GM10248 (cell line): Measurements from ENCODE around the gene CPD.

Experiments used
- CTCF ChIA-PET: fragments of 300-600 bp; sonication (Branson Sonifier 250); formaldehyde crosslinking; extraction: SDS; loops from one replicate; lab custom pipeline; 2021; ENCODE audit warnings: antibody characterized with exemption; lab: Yijun Ruan, JAX
- POLR2A ChIA-PET: fragments of 350-650 bp; sonication (Branson Sonifier 250); formaldehyde crosslinking; extraction: SDS; loops from one replicate; lab custom pipeline; 2020; ENCODE audit warnings: antibody characterized with exemption; lab: Yijun Ruan, JAX
- DNase-seq: peaks from one replicate; pipeline ENCODE4 v3.0.0; 2012; ENCODE audit errors: extremely low spot score
- TF ChIP-seq, protein P1 (sequence below): IDR thresholded peaks from 2 replicates; pipeline ENCODE4 v1.5.1; 2012; ENCODE audit warnings: mild to moderate bottlenecking, low read depth; ENCODE audit errors: extremely low read depth, missing control alignments, control extremely low read depth

CPD gene

DNA sequence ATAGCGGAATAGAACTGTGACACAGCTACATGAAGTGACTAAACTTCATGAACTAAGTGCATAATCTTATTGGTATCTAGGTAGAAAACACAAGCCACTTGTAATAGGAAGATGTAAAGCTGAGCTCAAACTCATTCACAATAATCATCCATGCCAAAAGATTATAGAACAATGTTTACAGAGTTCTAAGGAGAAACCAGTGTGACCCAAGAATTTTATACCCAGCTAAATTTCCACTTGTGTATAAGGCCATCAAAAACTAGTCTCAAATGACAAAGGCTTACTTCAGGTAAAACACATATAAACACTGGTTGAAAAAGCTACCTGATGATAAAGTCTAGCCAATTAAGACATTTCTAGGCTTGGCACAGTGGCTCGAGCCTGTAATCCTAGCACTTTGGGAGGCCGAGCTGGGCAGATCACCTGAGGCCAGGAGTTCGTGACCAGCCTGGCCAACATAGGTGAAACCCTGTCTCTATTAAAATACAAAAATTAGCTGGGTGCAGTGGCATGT is 16.9 kb upstream of the CPD start:
- POLR2A ChIA-PET: no interaction called here
- CTCF ChIA-PET: interaction anchor here (0.9 to 4.0 kb wide), 4 partner anchors 9 to 21 kb away, joined by 3 to 30 read pairs (median 4); no protein-coding TSS in a partner anchor
- DNase-seq: no peak

GRCh38 chr17:30363715-30364202 is 15.0 kb upstream of the CPD start:
- DNase-seq: peak; percentile 71
- ChIA-PET POLR2A (interaction anchor here (0.7 kb wide), 1 partner anchor 16 kb away, joined by 6 read pairs; no protein-coding TSS in a partner anchor), CTCF (interaction anchor here (1.1 to 4.0 kb wide), 5 partner anchors 8 to 27 kb away, joined by 3 to 30 read pairs (median 4); no protein-coding TSS in a partner anchor)
- TF ChIP-seq, protein P1, sequence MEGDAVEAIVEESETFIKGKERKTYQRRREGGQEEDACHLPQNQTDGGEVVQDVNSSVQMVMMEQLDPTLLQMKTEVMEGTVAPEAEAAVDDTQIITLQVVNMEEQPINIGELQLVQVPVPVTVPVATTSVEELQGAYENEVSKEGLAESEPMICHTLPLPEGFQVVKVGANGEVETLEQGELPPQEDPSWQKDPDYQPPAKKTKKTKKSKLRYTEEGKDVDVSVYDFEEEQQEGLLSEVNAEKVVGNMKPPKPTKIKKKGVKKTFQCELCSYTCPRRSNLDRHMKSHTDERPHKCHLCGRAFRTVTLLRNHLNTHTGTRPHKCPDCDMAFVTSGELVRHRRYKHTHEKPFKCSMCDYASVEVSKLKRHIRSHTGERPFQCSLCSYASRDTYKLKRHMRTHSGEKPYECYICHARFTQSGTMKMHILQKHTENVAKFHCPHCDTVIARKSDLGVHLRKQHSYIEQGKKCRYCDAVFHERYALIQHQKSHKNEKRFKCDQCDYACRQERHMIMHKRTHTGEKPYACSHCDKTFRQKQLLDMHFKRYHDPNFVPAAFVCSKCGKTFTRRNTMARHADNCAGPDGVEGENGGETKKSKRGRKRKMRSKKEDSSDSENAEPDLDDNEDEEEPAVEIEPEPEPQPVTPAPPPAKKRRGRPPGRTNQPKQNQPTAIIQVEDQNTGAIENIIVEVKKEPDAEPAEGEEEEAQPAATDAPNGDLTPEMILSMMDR: no peak

More for the DNA sequence above, 16.9 kb upstream of the CPD start:
- TF ChIP-seq, protein P1: no peak

DNA sequence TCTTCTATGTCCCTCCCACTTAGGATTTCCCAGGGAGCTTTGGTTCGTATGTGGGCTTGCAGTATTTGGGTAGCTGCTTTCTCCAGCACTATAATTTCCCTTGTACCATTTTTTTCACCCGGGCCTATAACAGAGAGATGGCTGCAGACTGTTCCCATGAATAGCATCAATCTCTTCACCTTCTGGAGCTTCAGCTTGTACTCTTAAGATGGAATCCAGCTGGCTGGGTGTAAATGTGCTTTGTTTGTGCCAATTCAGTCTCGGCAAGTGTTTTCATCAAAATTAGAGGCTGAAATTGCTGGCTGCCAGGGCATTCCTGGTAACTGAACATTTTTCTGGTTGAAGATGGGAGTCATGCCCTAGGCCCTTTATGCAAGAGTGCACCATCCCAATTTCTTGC is 12.2 kb upstream of the CPD start:
- ChIA-PET CTCF (interaction anchor here (0.8 to 1.2 kb wide), 2 partner anchors 12 to 25 kb away, joined by 3 to 5 read pairs; no protein-coding TSS in a partner anchor), POLR2A (no interaction called here)
- no peak for DNase-seq
- TF ChIP-seq, protein P1: no peak

- TF ChIP-seq, protein P1: no peak
- CTCF ChIA-PET: interaction anchor here (1.0 kb wide), 1 partner anchor 13 kb away, joined by 3 read pairs; no protein-coding TSS in a partner anchor
- POLR2A ChIA-PET: no interaction called here
- DNase-seq: no peak
These were observed 9.6 kb upstream of the CPD start for GRCh38 chr17:30368912-30369720.

GRCh38 chr17:30369995-30370394 is 8.7 kb upstream of the CPD start:
- ChIA-PET CTCF (no interaction called here), POLR2A (no interaction called here)
- no peak for DNase-seq
- TF ChIP-seq, protein P1: no peak

GRCh38 chr17:30372755-30373154 is 6.0 kb upstream of the CPD start:
- TF ChIP-seq, protein P1: peak; percentile 10
- CTCF ChIA-PET: interaction anchor here (1.4 kb wide), 1 partner anchor 11 kb away, joined by 4 read pairs; no protein-coding TSS in a partner anchor

More at GRCh38 chr17:30372755-30373154, 6.0 kb upstream of the CPD start:
- no peak for DNase-seq
- POLR2A ChIA-PET: no interaction called here
